GM19452 (cell line): ENCODE results near the gene MGAT4A.
"Not testable (repeated sequence)": the region's sequence is repeated elsewhere in the genome, so short reads cannot be mapped to it uniquely, and the experiment has no call there.

Experiments
- ATAC-seq: cut with Tn5 transposase; IDR thresholded peaks from one replicate; pipeline ENCODE4 v1.9.1; 2021; ENCODE audit not compliant: unreplicated experiment

The MGAT4A gene

GRCh38 chr2:98730707-98731040 is 258 bp downstream of the MGAT4A start:
- ATAC-seq: peak; percentile 48

- no peak for ATAC-seq
Measured at GRCh38 chr2:98730053-98730706, 752 bp downstream of the MGAT4A start.

- ATAC-seq: no peak
Measured at GRCh38 chr2:98729652-98730051, 1.3 kb downstream of the MGAT4A start.

- ATAC-seq: not testable (repeated sequence)
Measured at GRCh38 chr2:98728088-98728718, 2.7 kb downstream of the MGAT4A start.

GRCh38 chr2:98727369-98728087 is 3.4 kb downstream of the MGAT4A start:
- ATAC-seq: no peak

- ATAC-seq: no peak
Measured at GRCh38 chr2:98726735-98727368, 4.1 kb downstream of the MGAT4A start.

- ATAC-seq: no peak
Measured at GRCh38 chr2:98726205-98726604, 4.7 kb downstream of the MGAT4A start.

- no peak for ATAC-seq
Measured at GRCh38 chr2:98720286-98720685, 10.6 kb downstream of the MGAT4A start.

GRCh38 chr2:98717621-98718020 is 13.3 kb downstream of the MGAT4A start:
- ATAC-seq: no peak

GRCh38 chr2:98716786-98717185 is 14.1 kb downstream of the MGAT4A start:
- no peak for ATAC-seq

- ATAC-seq: no peak
Measured at GRCh38 chr2:98715812-98716451, 15.0 kb downstream of the MGAT4A start.

GRCh38 chr2:98713332-98714015 is 17.5 kb downstream of the MGAT4A start:
- ATAC-seq: peak; percentile 73

GRCh38 chr2:98712145-98712544 is 18.8 kb downstream of the MGAT4A start:
- no peak for ATAC-seq

- no peak for ATAC-seq
Measured at GRCh38 chr2:98711506-98711905, 19.4 kb downstream of the MGAT4A start.

GRCh38 chr2:98710734-98711133 is 20.2 kb downstream of the MGAT4A start:
- no peak for ATAC-seq

GRCh38 chr2:98709535-98709934 is 21.4 kb downstream of the MGAT4A start:
- ATAC-seq: no peak

- no peak for ATAC-seq
Measured at GRCh38 chr2:98708396-98709186, 22.3 kb downstream of the MGAT4A start.

- no peak for ATAC-seq
Measured at GRCh38 chr2:98706591-98706990, 24.3 kb downstream of the MGAT4A start.

GRCh38 chr2:98705333-98705617 is 25.7 kb downstream of the MGAT4A start:
- ATAC-seq: no peak
